Muscle of leg (tissue), 11 donors: Measurements from ENCODE around the gene SRGAP3. TPM values are rescaled to one million over a fixed set of nuclear protein-coding genes. Genes with fewer than 3 reads are reported as not detected.

Source experiments
- DNase-seq: peaks from one replicate; pipeline ENCODE4 v3.0.0; 2013
- H3K27ac ChIP-seq: one replicate; pipeline ENCODE4 v1.5.1; 2013; ENCODE audit warnings: mild to moderate bottlenecking, low read length, control low read depth
- H3K27me3 ChIP-seq: one replicate; pipeline ENCODE4 v1.6.1; 2013; ENCODE audit warnings: low read length; ENCODE audit not compliant: control insufficient read depth, insufficient read depth
- H3K36me3 ChIP-seq: one replicate; pipeline ENCODE4 v1.6.1; 2013; ENCODE audit warnings: low read length; ENCODE audit not compliant: control insufficient read depth, insufficient read depth
- H3K4me1 ChIP-seq: one replicate; pipeline ENCODE4 v1.6.1; 2013; ENCODE audit warnings: low read length; ENCODE audit not compliant: control insufficient read depth, insufficient read depth
- H3K4me3 ChIP-seq: one replicate; pipeline ENCODE4 v1.5.1; 2013; ENCODE audit warnings: low read length, control low read depth
- H3K9me3 ChIP-seq: replicated peaks from 2 replicates; pipeline ENCODE4 v1.6.1; 2013; ENCODE audit warnings: low read depth, low read length; ENCODE audit not compliant: control insufficient read depth
- WGBS: methylation state at CpG from one replicate; pipeline ENCODE4 v1.1.5; 2013; ENCODE audit warnings: missing lambda C conversion rate; ENCODE audit not compliant: insufficient coverage; 5-methylcytosine and 5-hydroxymethylcytosine counted together
- polyA plus RNA-seq, 8 donors: library from polyadenylated mRNA; unstranded; fragments of 120-200 nt; gene quantifications; one replicate each; pipeline versions ENCODE4 v1.2.1 to v1.2.3, GENCODE V29; 2013; ENCODE audit warnings: inconsistent platforms in 1 of 8, low replicate concordance in 1 of 8; ENCODE audit not compliant: insufficient read length in 8 of 8, insufficient read depth in 1 of 8
- total RNA-seq: library from RNA; stranded (reverse); fragments of 120-200 nt; gene quantifications from one replicate; pipeline ENCODE4 v1.2.4, GENCODE V29; 2013

The SRGAP3 gene
- total and polyA plus RNA-seq, 9 donors, result 16.2 to 25.7 (median 20.2) TPM

- no peaks in the 10 kb centered on the region for H3K9me3 ChIP-seq
- no peaks in the 10 kb centered on the region for H3K36me3 ChIP-seq
- DNase-seq, result no peak
- WGBS, result no CpG with 5 or more reads among the region's 1 CpG
- H3K27ac ChIP-seq, result no peak overlapping the region
- no peaks in the 10 kb centered on the region for H3K27me3 ChIP-seq
- H3K4me3 ChIP-seq, result no peak overlapping the region
- no peaks in the 10 kb centered on the region for H3K4me1 ChIP-seq
These were observed 168.1 kb downstream of the SRGAP3 start for GRCh38 chr3:9081184-9081818.

GRCh38 chr3:9080163-9080562 is 169.3 kb downstream of the SRGAP3 start:
- Histone ChIP-seq H3K27ac (no peak overlapping the region), H3K4me1 (no peaks in the 10 kb centered on the region), H3K36me3 (no peaks in the 10 kb centered on the region), H3K4me3 (no peak overlapping the region), H3K27me3 (no peaks in the 10 kb centered on the region), H3K9me3 (no peaks in the 10 kb centered on the region)
- DNase-seq, result no peak
- WGBS, result 100% methylated on average over 1 of the region's 2 CpGs

GRCh38 chr3:9079676-9080075 is 169.8 kb downstream of the SRGAP3 start:
- no peaks in the 10 kb centered on the region for H3K27me3 ChIP-seq
- H3K4me3 ChIP-seq, result no peak overlapping the region
- no peak overlapping the region for H3K27ac ChIP-seq
- WGBS, result 86% methylated on average over 7 of the region's 8 CpGs
- H3K36me3 ChIP-seq, result no peaks in the 10 kb centered on the region
- no peaks in the 10 kb centered on the region for H3K4me1 ChIP-seq
- no peak for DNase-seq
- no peaks in the 10 kb centered on the region for H3K9me3 ChIP-seq

GRCh38 chr3:9078561-9079240 is 170.7 kb downstream of the SRGAP3 start:
- no peaks in the 10 kb centered on the region for H3K36me3 ChIP-seq
- no peak overlapping the region for H3K27ac ChIP-seq
- no peaks in the 10 kb centered on the region for H3K9me3 ChIP-seq
- H3K27me3 ChIP-seq, result no peaks in the 10 kb centered on the region
- WGBS, result 80% methylated on average over 3 of the region's 5 CpGs
- H3K4me3 ChIP-seq, result no peak overlapping the region
- H3K4me1 ChIP-seq, result no peaks in the 10 kb centered on the region
- DNase-seq, result no peak

GRCh38 chr3:9077029-9077428 is 172.4 kb downstream of the SRGAP3 start:
- WGBS, result 86% methylated on average over 4 of the region's 4 CpGs
- no peaks in the 10 kb centered on the region for H3K27me3 ChIP-seq

GRCh38 chr3:9075762-9076161 is 173.7 kb downstream of the SRGAP3 start:
- Histone ChIP-seq H3K27ac (no peak overlapping the region), H3K4me3 (no peak overlapping the region)
- 93% methylated on average over 1 of the region's 1 CpG for WGBS

More at GRCh38 chr3:9077029-9077428, 172.4 kb downstream of the SRGAP3 start:
- H3K4me1 ChIP-seq, result no peaks in the 10 kb centered on the region
- no peak overlapping the region for H3K27ac ChIP-seq
- H3K9me3 ChIP-seq, result no peaks in the 10 kb centered on the region
- H3K4me3 ChIP-seq, result no peak overlapping the region
- peaks cover 7% of the 10 kb centered on the region for H3K36me3 ChIP-seq
- DNase-seq, result no peak

GRCh38 chr3:9074079-9074478 is 175.4 kb downstream of the SRGAP3 start:
- Histone ChIP-seq H3K27ac (no peak overlapping the region), H3K27me3 (no peaks in the 10 kb centered on the region), H3K36me3 (peaks cover 7% of the 10 kb centered on the region), H3K4me3 (no peak overlapping the region), H3K9me3 (no peaks in the 10 kb centered on the region), H3K4me1 (no peaks in the 10 kb centered on the region)
- WGBS, result no CpG with 5 or more reads among the region's 5 CpGs
- peak; percentile 62 for DNase-seq

More at GRCh38 chr3:9075762-9076161, 173.7 kb downstream of the SRGAP3 start:
- H3K9me3 ChIP-seq, result no peaks in the 10 kb centered on the region
- DNase-seq, result no peak
- H3K27me3 ChIP-seq, result no peaks in the 10 kb centered on the region
- H3K36me3 ChIP-seq, result peaks cover 7% of the 10 kb centered on the region
- H3K4me1 ChIP-seq, result no peaks in the 10 kb centered on the region

- no peaks in the 10 kb centered on the region for H3K9me3 ChIP-seq
- WGBS, result 100% methylated on average over 1 of the region's 6 CpGs
- no peaks in the 10 kb centered on the region for H3K27me3 ChIP-seq
- H3K36me3 ChIP-seq, result peaks cover 7% of the 10 kb centered on the region
- H3K4me1 ChIP-seq, result peaks cover 8% of the 10 kb centered on the region
- H3K27ac ChIP-seq, result no peak overlapping the region
- no peak overlapping the region for H3K4me3 ChIP-seq
- no peak for DNase-seq
These were observed 176.8 kb downstream of the SRGAP3 start for GRCh38 chr3:9072667-9073009.

GRCh38 chr3:9071936-9072666 is 177.3 kb downstream of the SRGAP3 start:
- no peak overlapping the region for H3K27ac ChIP-seq
- no peaks in the 10 kb centered on the region for H3K27me3 ChIP-seq
- peaks cover 7% of the 10 kb centered on the region for H3K36me3 ChIP-seq
- H3K4me3 ChIP-seq, result no peak overlapping the region
- peaks cover 8% of the 10 kb centered on the region for H3K4me1 ChIP-seq
- no peaks in the 10 kb centered on the region for H3K9me3 ChIP-seq
- DNase-seq, result no peak
- 85% methylated on average over 8 of the region's 10 CpGs for WGBS

GRCh38 chr3:9070961-9071360 is 178.5 kb downstream of the SRGAP3 start:
- WGBS, result 100% methylated on average over 2 of the region's 2 CpGs
- peaks cover 11% of the 10 kb centered on the region for H3K4me1 ChIP-seq
- no peaks in the 10 kb centered on the region for H3K9me3 ChIP-seq
- H3K27me3 ChIP-seq, result no peaks in the 10 kb centered on the region
- H3K4me3 ChIP-seq, result no peak overlapping the region
- no peak for DNase-seq
- peaks cover 7% of the 10 kb centered on the region for H3K36me3 ChIP-seq
- H3K27ac ChIP-seq, result no peak overlapping the region
